Stimulated activated CD8-positive, alpha-beta memory T cell treated with anti-CD3 and anti-CD28 coated beads, Interleukin-15, amount 100 ng/mL, for 4 hours (primary cell): Measurements from ENCODE around the gene NCCRP1.

Experiments used
- DNase-seq, 2 donors: peaks; one replicate each; pipeline ENCODE4 v3.0.0-alpha.2; 2020; ENCODE audit warnings: low read depth in 2 of 2

Gene NCCRP1

GRCh38 chr19:39180749-39181148 lies 16.0 kb upstream of the NCCRP1 start:
- no peak for DNase-seq

- DNase-seq, result no peak
Measured at GRCh38 chr19:39181500-39182173, 15.1 kb upstream of the NCCRP1 start.

GRCh38 chr19:39182174-39182505 lies 14.6 kb upstream of the NCCRP1 start:
- no peak for DNase-seq

GRCh38 chr19:39183104-39183503 lies 13.7 kb upstream of the NCCRP1 start:
- no peak for DNase-seq

GRCh38 chr19:39186391-39186790 lies 10.4 kb upstream of the NCCRP1 start:
- DNase-seq, result no peak

GRCh38 chr19:39187552-39187943 lies 9.2 kb upstream of the NCCRP1 start:
- no peak for DNase-seq

GRCh38 chr19:39188960-39189359 lies 7.8 kb upstream of the NCCRP1 start:
- no peak for DNase-seq

GRCh38 chr19:39190768-39191167 lies 6.0 kb upstream of the NCCRP1 start:
- no peak for DNase-seq

- DNase-seq, result no peak
Measured at GRCh38 chr19:39192846-39193245, 3.9 kb upstream of the NCCRP1 start.

GRCh38 chr19:39193803-39194202 lies 3.0 kb upstream of the NCCRP1 start:
- no peak for DNase-seq

- no peak for DNase-seq
Measured at GRCh38 chr19:39194832-39195542, 1.8 kb upstream of the NCCRP1 start.

- no peak for DNase-seq
Measured at GRCh38 chr19:39195755-39196154, 1.0 kb upstream of the NCCRP1 start.

- no peak for DNase-seq
Measured at GRCh38 chr19:39196320-39196719, 444 bp upstream of the NCCRP1 start.

GRCh38 chr19:39197808-39198207 lies 1.0 kb downstream of the NCCRP1 start:
- DNase-seq, result no peak

GRCh38 chr19:39199025-39199424 lies 2.3 kb downstream of the NCCRP1 start:
- no peak for DNase-seq

- DNase-seq, result no peak
Measured at GRCh38 chr19:39200066-39200802, 3.5 kb downstream of the NCCRP1 start.

- DNase-seq, result no peak
Measured at GRCh38 chr19:39200803-39201115, 4.0 kb downstream of the NCCRP1 start.

GRCh38 chr19:39202998-39203355 lies 6.2 kb downstream of the NCCRP1 start:
- DNase-seq, result no peak

- no peak for DNase-seq
Measured at GRCh38 chr19:39203372-39204341, 6.9 kb downstream of the NCCRP1 start, which contains the start of gene SYCN. Gene SYCN (minus strand): TSS chr19:39204263. CDS start chr19:39204254, 9 bp downstream.

- no peak for DNase-seq
Measured at GRCh38 chr19:39205449-39205764, 8.6 kb downstream of the NCCRP1 start.

GRCh38 chr19:39206122-39206521 lies 9.4 kb downstream of the NCCRP1 start:
- DNase-seq, result no peak

GRCh38 chr19:39207293-39207836 lies 10.6 kb downstream of the NCCRP1 start:
- no peak for DNase-seq
